Measurements from ENCODE around the gene KCNB1. TPM values are rescaled to one million over a fixed set of nuclear protein-coding genes. Genes with fewer than 3 reads are reported as not detected.

Gene KCNB1
- total RNA-seq, 4 donors from 2014 or later, result 3.9 to 11.7 (median 6.7) TPM

- no peaks in the 10 kb centered on the region for H3K4me1 ChIP-seq
- no peaks in the 10 kb centered on the region for H3K9me3 ChIP-seq
- no peak overlapping the region for H3K4me3 ChIP-seq
- H3K36me3 ChIP-seq, result no peaks in the 10 kb centered on the region
- TF ChIP-seq POLR2A (IDR thresholded peaks at IDR 0.05) (no peak), CTCF (IDR thresholded peaks at IDR 0.05) (no peak), EP300 (IDR thresholded peaks at IDR 0.05) (no peak)
- WGBS, 2 donors, result 75 to 79% methylated on average over 10 of the region's 10 CpGs
- no peak overlapping the region for H3K27ac ChIP-seq
- H3K27me3 ChIP-seq, result no peaks in the 10 kb centered on the region
- no peak for DNase-seq (ENCODE audit: low spot score in 2 of 2)
Measured at GRCh38 chr20:49433333-49433732, 49.1 kb downstream of the KCNB1 start.

- no peak overlapping the region for H3K4me3 ChIP-seq
- H3K27me3 ChIP-seq, result peaks cover 0 to 5% of the 10 kb centered on the region in 2 donors
- H3K9me3 ChIP-seq, result no peaks in the 10 kb centered on the region
- DNase-seq (ENCODE audit: low spot score in 2 of 2), result no peak
- H3K36me3 ChIP-seq, result no peaks in the 10 kb centered on the region
- 82 to 83% methylated on average over 3 of the region's 3 CpGs for WGBS, 2 donors
- TF ChIP-seq EP300 (IDR thresholded peaks at IDR 0.05), result no peak
- TF ChIP-seq POLR2A (IDR thresholded peaks at IDR 0.05), result no peak
- no peak for TF ChIP-seq CTCF (IDR thresholded peaks at IDR 0.05)
- H3K4me1 ChIP-seq, result peaks cover 0 to 4% (median 0%) of the 10 kb centered on the region in 4 donors
- H3K27ac ChIP-seq, result no peak overlapping the region
Measured at GRCh38 chr20:49432550-49432949, 49.9 kb downstream of the KCNB1 start.

- Histone ChIP-seq H3K27ac (no peak overlapping the region), H3K27me3 (peaks cover 0 to 6% of the 10 kb centered on the region in 2 donors), H3K9me3 (no peaks in the 10 kb centered on the region), H3K36me3 (no peaks in the 10 kb centered on the region), H3K4me3 (no peak overlapping the region), H3K4me1 (peaks cover 0 to 14% (median 0%) of the 10 kb centered on the region in 4 donors)
- TF ChIP-seq CTCF (IDR thresholded peaks at IDR 0.05) (no peak), EP300 (IDR thresholded peaks at IDR 0.05) (no peak)
- WGBS, 2 donors, result 74 to 85% methylated on average over 4 of the region's 4 CpGs
- DNase-seq (ENCODE audit: low spot score in 2 of 2), result no peak
Measured at GRCh38 chr20:49431329-49431728, 51.1 kb downstream of the KCNB1 start.

GRCh38 chr20:49430320-49430719, 52.1 kb downstream of the KCNB1 start:
- no peaks in the 10 kb centered on the region for H3K9me3 ChIP-seq
- H3K36me3 ChIP-seq, result no peaks in the 10 kb centered on the region
- WGBS, 2 donors, result 91 to 97% methylated on average over 2 of the region's 2 CpGs
- no peak for DNase-seq (ENCODE audit: low spot score in 2 of 2)
- H3K4me1 ChIP-seq, result peaks cover 0 to 14% (median 0%) of the 10 kb centered on the region in 4 donors
- H3K27me3 ChIP-seq, result peaks cover 0 to 6% of the 10 kb centered on the region in 2 donors
- no peak overlapping the region for H3K4me3 ChIP-seq
- no peak for TF ChIP-seq CTCF (IDR thresholded peaks at IDR 0.05)
- no peak for TF ChIP-seq POLR2A (IDR thresholded peaks at IDR 0.05)
- no peak for TF ChIP-seq EP300 (IDR thresholded peaks at IDR 0.05)
- no peak overlapping the region for H3K27ac ChIP-seq

GRCh38 chr20:49427751-49428518, 54.5 kb downstream of the KCNB1 start:
- peak; percentile 41 to 49 for DNase-seq (ENCODE audit: low spot score in 2 of 2)
- Histone ChIP-seq H3K36me3 (no peaks in the 10 kb centered on the region), H3K4me3 (no peak overlapping the region), H3K27me3 (peaks cover 0 to 6% of the 10 kb centered on the region in 2 donors), H3K9me3 (no peaks in the 10 kb centered on the region), H3K27ac (peak overlapping the region in 3 of 4 donors; percentile 4 to 59 (median 42)), H3K4me1 (peaks cover 0 to 14% (median 0%) of the 10 kb centered on the region in 4 donors)
- WGBS, 2 donors, result 32 to 39% methylated on average over 13 of the region's 13 CpGs
- TF ChIP-seq EP300 (IDR thresholded peaks at IDR 0.05) (peak in 1 of 2 donors; percentile 51), POLR2A (IDR thresholded peaks at IDR 0.05) (no peak)

All from tibial nerve (tissue), 4 donors.